T-cell (primary cell): ENCODE data around the gene STAU1. TPM values are rescaled to one million over a fixed set of nuclear protein-coding genes. Genes with fewer than 3 reads are reported as not detected.
A peak's percentile ranks its signal among the peaks of the same experiment; 100 is the strongest.
"Not testable (repeated sequence)": the region's sequence is repeated elsewhere in the genome, so short reads cannot be mapped to it uniquely, and the experiment has no call there.

Source experiments
- ATAC-seq, 4 experiments: fragments of 200-7000 bp in 3 of 4; fragments of 150-1000 bp in 1 of 4; cut with Tn5 transposase; replicated peaks in 1 of 4; 1 replicate in 3 of 4; 2 replicates in 1 of 4; pipeline ENCODE4 v1.10.0; 2021; ENCODE audit warnings: moderate library complexity in 3 of 4, mild to moderate bottlenecking in 2 of 4, moderate number of reproducible peaks in 1 of 4
- CTCF ChIA-PET, 2 donors: fragments of 300-600 bp; sonication (Branson Sonifier 250); formaldehyde crosslinking; loops; one replicate each; lab custom pipeline; 2022; ENCODE audit warnings: antibody characterized with exemption in 2 of 2; lab: Charles Lee
- POLR2A ChIA-PET, 2 donors: fragments of 300-600 bp; sonication (Branson Sonifier 250); formaldehyde crosslinking; loops; one replicate each; lab custom pipeline; 2022; ENCODE audit warnings: antibody characterized with exemption in 2 of 2; lab: Charles Lee
- DNase-seq, 35 experiments: peaks; one replicate each; pipeline versions ENCODE4 v3.0.0 to v3.0.0-alpha.2; 2013 to 2023
- H3K27ac ChIP-seq: one replicate; pipeline ENCODE4 v1.5.1; 2013; ENCODE audit warnings: low read length
- H3K27me3 ChIP-seq, 2 experiments: replicated peaks in 1 of 2; 1 replicate in 1 of 2; 2 replicates in 1 of 2; pipeline versions ENCODE4 v1.6.1 to v1.7.0; 2013; ENCODE audit warnings: low read length in 1 of 2, mixed read lengths in 1 of 2; ENCODE audit not compliant: control insufficient read depth in 2 of 2, insufficient read depth in 2 of 2; ENCODE audit errors: extremely low read depth in 1 of 2
- H3K36me3 ChIP-seq, 2 donors: 1 replicate in 1 of 2; 2 replicates in 1 of 2; pipeline versions ENCODE4 v1.6.1 to v1.7.0; 2013; ENCODE audit warnings: low read length in 1 of 2; ENCODE audit not compliant: control insufficient read depth in 2 of 2, insufficient read depth in 1 of 2; ENCODE audit errors: extremely low read depth in 1 of 2
- H3K4me1 ChIP-seq, 2 experiments: 1 replicate in 1 of 2; 2 replicates in 1 of 2; pipeline versions ENCODE4 v1.6.1 to v1.7.0; 2013; ENCODE audit warnings: low read length in 2 of 2, mixed read lengths in 1 of 2; ENCODE audit not compliant: insufficient read depth in 2 of 2, control insufficient read depth in 1 of 2; ENCODE audit errors: extremely low read depth in 1 of 2
- H3K4me3 ChIP-seq, 2 donors: 1 replicate in 1 of 2; 2 replicates in 1 of 2; pipeline versions ENCODE4 v1.5.1 to v1.7.0; 2013; ENCODE audit warnings: mild to moderate bottlenecking in 2 of 2, low read length in 1 of 2, moderate library complexity in 1 of 2; ENCODE audit not compliant: control insufficient read depth in 1 of 2; ENCODE audit errors: extremely low read depth in 1 of 2
- H3K9me3 ChIP-seq: 2 replicates; pipeline ENCODE4 v1.7.0; 2013
- H3K27ac Mint-ChIP-seq, 2 donors: one replicate each; pipeline ENCODE4 v1.8.0; 2020 to 2021; ENCODE audit warnings: mild to moderate bottlenecking in 2 of 2, mixed read lengths in 2 of 2
- H3K27me3 Mint-ChIP-seq, 2 donors: one replicate each; pipeline ENCODE4 v1.8.0; 2021 to 2022; ENCODE audit warnings: mixed read lengths in 2 of 2
- H3K36me3 Mint-ChIP-seq: one replicate; pipeline ENCODE4 v1.8.0; 2021; ENCODE audit warnings: mixed read lengths
- H3K4me1 Mint-ChIP-seq, 3 donors: one replicate each; pipeline ENCODE4 v1.8.0; 2020 to 2022; ENCODE audit warnings: mixed read lengths in 3 of 3, mild to moderate bottlenecking in 1 of 3
- H3K4me3 Mint-ChIP-seq, 3 donors: one replicate each; pipeline ENCODE4 v1.8.0; 2020 to 2022; ENCODE audit warnings: mild to moderate bottlenecking in 3 of 3, mixed read lengths in 3 of 3, moderate library complexity in 3 of 3
- H3K9me3 Mint-ChIP-seq, 3 donors: one replicate each; pipeline ENCODE4 v1.8.0; 2020 to 2022; ENCODE audit warnings: mixed read lengths in 3 of 3
- WGBS: methylation state at CpG from one replicate; pipeline ENCODE4 v1.1.5; 2013; ENCODE audit warnings: missing lambda C conversion rate; ENCODE audit not compliant: insufficient coverage; 5-methylcytosine and 5-hydroxymethylcytosine counted together
- total RNA-seq, 35 experiments: library from RNA in 6 of 35; stranded (reverse) in 6 of 35; fragments of 120-200 nt in 1 of 35; gene quantifications; one replicate each; pipeline versions ENCODE4 v1.2.1 to v1.2.4 and lab custom pipeline; 2013 to 2026

STAU1 gene
- total RNA-seq, 5 donors from 2014 or later (not counting 1 experiment from before 2014, with no cell fraction given) = 39.3 to 52.8 (median 43.6) TPM

DNA sequence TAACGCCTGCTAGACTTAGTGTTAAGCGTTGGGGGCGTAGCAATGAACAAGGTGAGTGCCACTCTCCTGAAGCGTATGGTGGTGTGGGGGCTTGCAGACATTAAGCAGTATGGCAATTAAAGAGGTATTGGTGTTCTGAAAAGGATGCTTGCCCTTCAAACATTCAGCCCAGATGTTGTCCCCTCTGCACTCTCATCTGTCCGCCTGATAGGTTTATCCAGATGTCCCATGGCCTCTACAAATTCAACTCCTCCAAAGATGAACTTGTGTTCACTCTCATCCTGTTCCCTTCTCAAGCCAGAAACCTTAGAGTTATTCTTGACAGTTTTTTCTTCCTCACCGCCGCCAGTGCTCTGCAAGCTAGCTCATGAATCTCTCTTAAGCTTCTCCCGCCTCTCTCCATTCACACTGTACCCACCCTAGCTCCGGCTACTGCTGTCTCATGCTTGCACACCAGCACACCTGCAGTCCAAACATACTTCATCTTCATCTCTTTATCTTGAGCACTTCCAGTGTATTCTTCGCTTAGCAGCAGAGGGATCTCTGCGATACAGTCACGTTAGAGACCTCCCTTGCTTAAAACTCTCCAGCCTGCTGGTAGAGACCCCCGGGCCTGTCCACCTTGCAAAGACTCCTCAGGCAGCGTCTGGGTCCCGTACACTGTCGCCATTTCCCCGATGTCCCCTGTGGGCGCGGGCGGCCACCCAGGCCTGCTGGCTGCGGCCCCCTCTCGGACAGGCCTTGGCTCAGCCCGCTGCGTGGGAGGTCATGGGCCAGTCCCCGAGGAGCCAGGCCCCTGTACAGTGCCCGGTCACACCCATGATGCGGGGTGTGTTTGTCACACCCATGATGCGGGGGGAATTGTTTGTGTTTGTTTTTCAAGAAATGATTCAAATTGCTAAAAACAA lies 32.0 kb upstream of the STAU1 start:
- Mint-ChIP-seq H3K9me3 (no peaks in the 10 kb centered on the region), H3K27ac (peak overlapping the region; percentile 91 to 93), H3K36me3 (peaks cover 17% of the 10 kb centered on the region), H3K27me3 (no peaks in the 10 kb centered on the region), H3K4me3 (peak overlapping the region; percentile 88 to 97 (median 94)), H3K4me1 (peaks cover 27 to 37% (median 32%) of the 10 kb centered on the region in 3 donors)
- CTCF ChIA-PET = interaction anchor here in 1 of 2 donors (0.9 to 1.7 kb wide), 2 partner anchors 40 to 87 kb away, joined by 8 to 42 read pairs; no protein-coding TSS in a partner anchor
- peaks cover 3 to 32% of the 10 kb centered on the region in 2 experiments for H3K4me1 ChIP-seq
- H3K4me3 ChIP-seq = peak overlapping the region; percentile 93 to 95
- WGBS = 84% methylated on average over 15 of the region's 28 CpGs
- H3K27ac ChIP-seq = peak overlapping the region; percentile 96
- ATAC-seq = no peak
- peaks cover 7 to 36% of the 10 kb centered on the region in 2 donors for H3K36me3 ChIP-seq
- H3K27me3 ChIP-seq = no peaks in the 10 kb centered on the region
- POLR2A ChIA-PET = interaction anchor here (0.6 to 0.7 kb wide), 3 partner anchors 12 to 1865 kb away, joined by 3 to 7 read pairs (median 3); no protein-coding TSS in a partner anchor
- H3K9me3 ChIP-seq = no peaks in the 10 kb centered on the region
- no peak for DNase-seq

DNA sequence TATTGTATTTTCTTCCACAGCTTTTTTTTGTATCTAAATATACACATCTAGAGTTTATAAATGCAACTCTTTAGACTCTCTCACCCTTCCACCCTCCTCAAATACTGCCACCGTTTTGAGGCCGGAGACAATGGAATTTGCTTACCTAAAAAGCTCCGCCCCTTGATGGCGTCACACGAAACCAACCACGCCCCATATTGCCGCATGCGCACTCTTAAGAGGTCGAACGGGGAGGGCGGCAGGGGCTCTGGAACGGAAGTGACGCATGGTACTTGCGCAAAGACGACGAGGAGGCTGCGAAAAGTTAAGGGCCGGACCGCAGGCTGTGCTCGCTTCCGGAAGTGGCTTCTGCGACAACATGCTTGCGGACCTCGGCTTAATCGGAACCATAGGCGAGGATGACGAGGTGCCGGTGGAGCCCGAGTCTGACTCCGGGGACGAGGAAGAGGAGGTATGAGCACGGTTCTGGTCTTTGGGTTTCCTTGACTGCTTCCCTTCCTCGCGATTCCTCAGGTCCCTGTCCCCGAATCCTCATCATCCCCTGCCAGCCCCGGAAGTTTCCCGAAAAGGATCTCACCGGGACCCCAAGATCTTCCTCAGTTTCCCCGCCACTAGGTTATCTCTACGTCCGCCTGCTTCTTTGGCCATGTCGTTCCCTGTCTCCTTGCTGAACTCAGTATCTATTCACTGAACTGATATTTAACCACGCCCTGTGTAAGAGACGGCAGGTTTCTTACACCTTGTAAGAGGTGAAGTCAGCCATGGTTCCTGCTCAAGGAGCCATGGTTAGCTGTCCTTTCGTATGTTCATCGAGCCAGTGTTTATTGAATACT lies 31.2 kb upstream of the STAU1 start, which contains the start of gene DDX27:
Gene DDX27, plus strand, starts transcription at position 326 of the 833 bp plus-strand sequence. Its CDS starts 33 bp downstream, at position 359.
- no peaks in the 10 kb centered on the region for H3K9me3 ChIP-seq
- peak within 1 kb of the TSS; percentile 93 to 95 for H3K4me3 ChIP-seq
- peak; percentile 91 to 100 (median 95) for DNase-seq
- Mint-ChIP-seq H3K27ac (peak within 1 kb of the TSS; percentile 91 to 93), H3K4me3 (peak within 1 kb of the TSS; percentile 88 to 97 (median 94)), H3K4me1 (peaks cover 27 to 33% (median 32%) of the 10 kb centered on the region in 3 donors), H3K36me3 (peaks cover 10% of the 10 kb centered on the region), H3K9me3 (no peaks in the 10 kb centered on the region), H3K27me3 (no peaks in the 10 kb centered on the region)
- ChIA-PET POLR2A (interaction anchor here (0.5 to 1.0 kb wide), 11 partner anchors 13 to 1864 kb away, joined by 3 to 8 read pairs (median 5); no protein-coding TSS in a partner anchor), CTCF (interaction anchor here (0.6 to 1.7 kb wide), 12 partner anchors 31 to 100 kb away, joined by 3 to 42 read pairs (median 6); no protein-coding TSS in a partner anchor)
- no peaks in the 10 kb centered on the region for H3K27me3 ChIP-seq
- under 1% methylated on average over 45 of the region's 46 CpGs for WGBS
- peaks cover 3 to 32% of the 10 kb centered on the region in 2 experiments for H3K4me1 ChIP-seq
- peaks cover 0 to 28% of the 10 kb centered on the region in 2 donors for H3K36me3 ChIP-seq
- H3K27ac ChIP-seq = peak within 1 kb of the TSS; percentile 96
- peak; percentile 88 to 92 (median 90) for ATAC-seq

DNA sequence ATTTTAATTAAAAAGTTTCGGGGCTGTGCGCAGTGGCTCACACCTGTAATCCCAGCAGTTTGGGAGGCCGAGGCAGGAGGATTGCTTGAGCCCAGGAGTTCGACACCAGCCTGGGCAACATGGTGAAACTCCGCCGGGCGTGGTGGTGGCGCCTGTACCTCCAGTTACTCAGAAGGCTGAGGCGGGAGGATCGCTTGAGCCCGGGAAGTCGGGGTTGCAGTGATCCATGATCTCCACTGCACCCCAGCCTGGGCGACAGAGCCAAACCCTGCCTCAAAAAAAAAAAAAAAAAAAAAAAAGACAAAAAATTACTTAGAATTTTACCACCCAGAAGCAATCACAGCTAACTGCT lies 30.6 kb upstream of the STAU1 start:
- 94% methylated on average over 3 of the region's 13 CpGs for WGBS
- H3K9me3 Mint-ChIP-seq, H3K9me3 ChIP-seq, H3K36me3 Mint-ChIP-seq, H3K27me3 ChIP-seq, H3K4me3 ChIP-seq, H3K27me3 Mint-ChIP-seq: not testable (repeated sequence)
- POLR2A ChIA-PET = interaction anchor here (0.5 to 1.0 kb wide), 8 partner anchors 16 to 93 kb away, joined by 3 to 8 read pairs (median 5); no protein-coding TSS in a partner anchor
- peak overlapping the region in 2 of 3 donors; percentile 88 to 97 for H3K4me3 Mint-ChIP-seq
- ATAC-seq (peak in 1 of 4 experiments; percentile 2), DNase-seq (peak in 4 of 35 experiments; percentile 8 to 18 (median 12))
- Histone ChIP-seq H3K36me3 (peaks cover 0 to 22% of the 10 kb centered on the region in 2 donors), H3K27ac (peak overlapping the region; percentile 96), H3K4me1 (peaks cover 3 to 32% of the 10 kb centered on the region in 2 experiments)
- peak overlapping the region in 1 of 2 donors; percentile 93 for H3K27ac Mint-ChIP-seq
- CTCF ChIA-PET = interaction anchor here (0.6 to 1.7 kb wide), 10 partner anchors 30 to 100 kb away, joined by 3 to 42 read pairs (median 6); no protein-coding TSS in a partner anchor
- H3K4me1 Mint-ChIP-seq = peaks cover 27 to 33% (median 32%) of the 10 kb centered on the region in 3 donors

DNA sequence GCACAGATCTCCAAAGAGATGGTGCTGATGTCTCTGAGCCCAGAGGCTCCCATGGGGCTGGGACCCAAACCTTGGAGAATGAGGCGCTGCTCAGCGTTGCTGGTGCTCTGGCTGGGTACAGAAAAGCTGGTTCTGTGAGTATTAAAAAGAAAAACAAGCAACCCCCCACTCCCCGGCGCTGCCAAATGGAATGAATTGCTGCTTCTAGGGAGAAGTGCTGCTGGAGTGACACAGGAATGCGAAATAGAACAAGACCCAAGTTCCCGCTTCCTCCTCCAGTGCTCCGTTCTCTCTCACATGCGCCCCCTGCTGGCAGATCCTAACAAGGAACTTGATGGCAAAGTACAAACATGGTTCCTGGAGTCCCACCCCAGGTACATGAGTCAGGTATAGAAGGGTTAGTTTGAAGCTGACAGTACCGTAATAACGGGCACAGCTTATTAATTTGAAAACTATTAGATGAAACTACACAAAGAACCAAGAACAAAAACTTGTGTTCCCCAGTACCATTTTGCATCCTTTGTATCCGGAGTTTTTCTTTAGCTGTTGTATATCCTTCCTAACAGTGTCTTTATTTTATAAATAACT lies 29.0 kb upstream of the STAU1 start:
- ATAC-seq = peak; percentile 33 to 55 (median 50)
- H3K4me3 ChIP-seq = peak overlapping the region in 1 of 2 donors; percentile 35
- no peaks in the 10 kb centered on the region for H3K9me3 ChIP-seq
- peaks cover 3% of the 10 kb centered on the region for H3K36me3 Mint-ChIP-seq
- peaks cover 0 to 9% of the 10 kb centered on the region in 2 donors for H3K36me3 ChIP-seq
- peaks cover 27 to 33% (median 32%) of the 10 kb centered on the region in 3 donors for H3K4me1 Mint-ChIP-seq
- H3K27ac ChIP-seq = no peak overlapping the region
- no peaks in the 10 kb centered on the region for H3K9me3 Mint-ChIP-seq
- CTCF ChIA-PET = interaction anchor here (0.6 to 4.3 kb wide), 21 partner anchors 12 to 140 kb away, joined by 3 to 70 read pairs (median 4); partner anchors contain the start of gene STAU1 (in 1 of the 2)
- H3K27ac Mint-ChIP-seq = peak overlapping the region in 1 of 2 donors; percentile 18
- DNase-seq = peak; percentile 70 to 97 (median 88)
- H3K4me1 ChIP-seq = peaks cover 3 to 32% of the 10 kb centered on the region in 2 experiments
- H3K27me3 Mint-ChIP-seq = no peaks in the 10 kb centered on the region
- POLR2A ChIA-PET = interaction anchor here in 1 of 2 donors (0.6 kb wide), 1 partner anchor 52 kb away, joined by 8 read pairs; no protein-coding TSS in a partner anchor
- H3K27me3 ChIP-seq = no peaks in the 10 kb centered on the region
- WGBS = no CpG with 5 or more reads among the region's 11 CpGs
- H3K4me3 Mint-ChIP-seq = peak overlapping the region; percentile 25 to 48 (median 31)

DNA sequence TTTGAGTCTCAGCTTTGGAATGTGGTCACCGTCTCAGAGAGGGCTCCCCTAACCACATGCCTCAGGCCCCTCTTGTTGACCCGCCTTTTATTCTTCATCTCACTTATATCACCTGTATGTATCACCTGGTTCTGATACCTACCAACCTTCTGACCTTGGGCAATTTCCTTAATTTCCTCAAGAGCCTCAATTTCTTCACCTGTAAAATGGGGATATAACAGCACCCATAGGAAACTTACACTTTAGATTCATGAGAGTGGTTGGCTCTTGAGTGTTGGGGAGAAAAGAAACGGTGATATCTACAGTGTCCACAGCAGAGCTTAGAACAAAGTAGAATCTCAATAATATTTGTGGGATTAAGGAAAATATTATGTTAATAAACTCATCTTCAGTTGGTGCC lies 27.1 kb upstream of the STAU1 start:
- no peaks in the 10 kb centered on the region for H3K9me3 ChIP-seq
- no peaks in the 10 kb centered on the region for H3K27me3 ChIP-seq
- no peak for DNase-seq
- no peak for ATAC-seq
- H3K27ac ChIP-seq = no peak overlapping the region
- peaks cover 3 to 20% of the 10 kb centered on the region in 2 experiments for H3K4me1 ChIP-seq
- WGBS = 70% methylated on average over 3 of the region's 3 CpGs
- no peak overlapping the region for H3K27ac Mint-ChIP-seq
- H3K4me1 Mint-ChIP-seq = peaks cover 13 to 17% (median 17%) of the 10 kb centered on the region in 3 donors
- ChIA-PET POLR2A (interaction anchor here in 1 of 2 donors (0.6 kb wide), 1 partner anchor 40 kb away, joined by 3 read pairs; no protein-coding TSS in a partner anchor), CTCF (interaction anchor here in 1 of 2 donors (0.9 to 4.3 kb wide), 4 partner anchors 27 to 137 kb away, joined by 3 to 70 read pairs (median 9); partner anchors contain the start of gene STAU1)
- no peaks in the 10 kb centered on the region for H3K27me3 Mint-ChIP-seq
- peaks cover 3% of the 10 kb centered on the region in 3 donors for H3K9me3 Mint-ChIP-seq
- H3K4me3 ChIP-seq = no peak overlapping the region
- H3K36me3 ChIP-seq = no peaks in the 10 kb centered on the region
- H3K4me3 Mint-ChIP-seq = no peak overlapping the region
- H3K36me3 Mint-ChIP-seq = no peaks in the 10 kb centered on the region
